K562 (cell line): ENCODE data around the gene P2RY11. TPM values are rescaled to one million over a fixed set of nuclear protein-coding genes. Genes with fewer than 3 reads are reported as not detected.

Experiments used
- ATAC-seq: fragments of 200-7000 bp; cut with Tn5 transposase; 3 replicates; pipeline ENCODE4 v1.9.1; 2020; ENCODE audit warnings: moderate library complexity
- BruUV-seq: library from RNA; stranded (reverse); fragments of 400-500 nt; replicated peaks from 2 replicates; lab custom pipeline; 2021; lab: Mats Ljungman, UMichigan
- CTCF ChIA-PET: fragments of 300-600 bp; formaldehyde crosslinking; extraction: SDS; loops from one replicate; lab custom pipeline; 2021; ENCODE audit warnings: low intra/inter-chr PET ratio; lab: Yijun Ruan, JAX
- POLR2A ChIA-PET: fragments of 300-600, 350-650 bp; sonication (Branson Sonifier 250); formaldehyde crosslinking; extraction: SDS; loops from one replicate; lab custom pipeline; 2021; ENCODE audit warnings: antibody characterized with exemption, inconsistent platforms; lab: Yijun Ruan, JAX
- DNase-seq, 4 experiments: peaks; one replicate each; pipeline versions ENCODE4 v3.0.0 to v3.0.0-alpha.2; 2011 to 2018; ENCODE audit warnings: low spot score in 3 of 4, mixed read lengths in 3 of 4; ENCODE audit errors: extremely low read depth in 1 of 4
- FAIRE-seq: peaks from 2 replicates; lab custom pipeline; 2011; peaks lifted over from hg19 to GRCh38; lab: Jason Lieb, UNC
- H2AFZ ChIP-seq: 2 replicates; pipeline ENCODE4 v1.6.0; 2011; ENCODE audit warnings: low read depth, low read length, control low read depth, inconsistent platforms
- H3K27ac ChIP-seq: fragments of 200-600 bp; 3 replicates; pipeline ENCODE4 v1.8.0; 2011; ENCODE audit warnings: low read depth, mild to moderate bottlenecking, control low read depth, inconsistent platforms, low read length, moderate library complexity, mixed read lengths; ENCODE audit errors: extremely low read depth
- H3K27me3 ChIP-seq, 2 experiments: fragments of 300-600 bp in 1 of 2; 2 replicates in 1 of 2; 3 replicates in 1 of 2; pipeline versions ENCODE4 v1.6.0 to v1.8.0; 2011; ENCODE audit warnings: inconsistent platforms in 2 of 2, low read length in 2 of 2, mild to moderate bottlenecking in 1 of 2, mixed read lengths in 1 of 2, moderate library complexity in 1 of 2; ENCODE audit not compliant: control insufficient read depth in 2 of 2, insufficient read depth in 2 of 2
- H3K36me3 ChIP-seq: fragments of 300-600 bp; 3 replicates; pipeline ENCODE4 v1.8.0; 2011; ENCODE audit warnings: mild to moderate bottlenecking, low read length, inconsistent platforms; ENCODE audit not compliant: control insufficient read depth, insufficient read depth
- H3K4me1 ChIP-seq, 2 experiments: fragments of 200-600 bp in 1 of 2; replicated peaks in 1 of 2; 2 replicates in 1 of 2; 3 replicates in 1 of 2; pipeline versions ENCODE4 v1.5.1 to v1.8.0; 2011; ENCODE audit warnings: inconsistent platforms in 2 of 2, low read length in 2 of 2, mild to moderate bottlenecking in 1 of 2, mixed read lengths in 1 of 2, moderate library complexity in 1 of 2; ENCODE audit not compliant: control insufficient read depth in 2 of 2, insufficient read depth in 2 of 2
- H3K4me2 ChIP-seq: 2 replicates; pipeline ENCODE4 v1.6.1; 2011; ENCODE audit warnings: low read length, control low read depth, inconsistent platforms, mixed read lengths; ENCODE audit not compliant: insufficient read depth
- H3K4me3 ChIP-seq: fragments of 200-600 bp; sonication (generic), shearing (Covaris generic); 2 replicates; pipeline ENCODE4 v1.5.1; 2016; ENCODE audit warnings: control low read depth, inconsistent platforms
- H3K79me2 ChIP-seq: fragments of 200-600 bp; 3 replicates; pipeline ENCODE4 v1.8.0; 2011; ENCODE audit warnings: low read length, inconsistent platforms; ENCODE audit not compliant: control insufficient read depth, insufficient read depth
- H3K9ac ChIP-seq, 2 experiments: 2 replicates each; pipeline versions ENCODE4 v1.6.0 to v1.6.1; 2011; ENCODE audit warnings: low read depth in 2 of 2, low read length in 2 of 2, control low read depth in 1 of 2, inconsistent platforms in 1 of 2, mild to moderate bottlenecking in 1 of 2, mixed read lengths in 1 of 2; ENCODE audit not compliant: insufficient read depth in 1 of 2
- H3K9me1 ChIP-seq: one replicate; pipeline ENCODE4 v1.6.0; 2011; ENCODE audit warnings: inconsistent platforms, mild to moderate bottlenecking, low read length, moderate library complexity; ENCODE audit not compliant: control insufficient read depth, insufficient read depth
- H3K9me3 ChIP-seq: replicated peaks from 2 replicates; pipeline ENCODE4 v1.5.1; 2011; ENCODE audit warnings: low read depth, low read length, inconsistent platforms; ENCODE audit not compliant: control insufficient read depth, insufficient read depth
- H4K20me1 ChIP-seq: replicated peaks from 2 replicates; pipeline ENCODE4 v1.6.1; 2011; ENCODE audit warnings: low read length, inconsistent platforms, mixed read lengths; ENCODE audit not compliant: control insufficient read depth, insufficient read depth
- SP2 ChIP-seq: IDR thresholded peaks from 2 replicates; pipeline ENCODE4 v1.6.1; 2011; ENCODE audit warnings: mild to moderate bottlenecking, low read depth, low read length, moderate library complexity; ENCODE audit not compliant: poor library complexity, severe bottlenecking; ENCODE audit errors: extremely low read depth
- ZBTB33 ChIP-seq: sonication (generic); formaldehyde crosslinking; IDR thresholded peaks from 2 replicates; pipeline ENCODE4 v1.8.1; 2023; ENCODE audit warnings: mild to moderate bottlenecking, missing genetic modification reagents
- WGBS: fragments of 100-300 bp; shearing (Covaris generic); methylation state at CpG from one replicate; pipeline ENCODE4 v1.1.6; 2016; ENCODE audit warnings: low coverage, mixed read lengths; ENCODE audit not compliant: insufficient coverage; ENCODE audit errors: missing lambda C conversion rate; 5-methylcytosine and 5-hydroxymethylcytosine counted together
- in situ Hi-C: fragments of 300-500 bp; cut with MboI; formaldehyde crosslinking; loops from 4 replicates; pipeline ENCODE4 v1.15.0; 2018; ENCODE audit warnings: inconsistent platforms, mixed read lengths
- intact Hi-C: fragments of 100-400 bp; cut with micrococcal nuclease; formaldehyde crosslinking; loops from 2 replicates; pipeline ENCODE4 v1.14.2; 2022
- polyA plus RNA-seq, 8 experiments: library from polyadenylated mRNA; depleted of rRNA in 4 of 8; stranded (reverse) in 5 of 8; unstranded in 3 of 8; fragments of >200 nt; fragmentation: Nextera tagmentation in 2 of 8; fragmentation: Illumina TruSeq in 1 of 8; extraction: Ambion mirVana in 2 of 8; extraction: Trizol in 1 of 8; gene quantifications; 2 replicates each; pipeline versions ENCODE4 v1.2.1 to v1.2.3, GENCODE V29; 2011 to 2014; ENCODE audit warnings: inconsistent platforms in 1 of 8, missing spikeins in 1 of 8
- total RNA-seq, 7 experiments: library from RNA; depleted of rRNA in 6 of 7; stranded (reverse); fragments of >200 nt in 6 of 7; fragmentation: Illumina TruSeq in 2 of 7; extraction: Trizol in 2 of 7; gene quantifications; 2 replicates each; pipeline versions ENCODE4 v1.2.1 to v1.2.3, GENCODE V29; 2011 to 2021; ENCODE audit warnings: low replicate concordance in 1 of 7

P2RY11 gene
- total and polyA plus RNA-seq, 9 of the 15 experiments (the other 6 are each of a cell fraction or from before 2014, with no cell fraction given): 0.03 to 10.1 (median 1.5) TPM

- no peak overlapping the region for H3K9ac ChIP-seq
Measured at GRCh38 chr19:10139952-10140351, 28.5 kb downstream of the P2RY11 start.

More at GRCh38 chr19:10139952-10140351, 28.5 kb downstream of the P2RY11 start:
- no peak overlapping the region for H3K4me2 ChIP-seq
- in situ Hi-C loops (no loop called here), intact Hi-C loops (no loop called here)
- no peak for ATAC-seq
- no peak for DNase-seq
- H3K79me2 ChIP-seq: no peaks in the 10 kb centered on the region
- no peaks in the 10 kb centered on the region for H3K9me1 ChIP-seq
- H3K4me1 ChIP-seq: 0 out of 5 replicates have a peak, but pooled peaks cover 0 to 12% of the 10 kb centered on the region in 2 experiments
- TF ChIP-seq SP2 (no peak), ZBTB33 (peak; percentile 47; the same call in 1 of the 2 replicates)
- POLR2A ChIA-PET: interaction anchor here (0.6 to 1.5 kb wide), 4 partner anchors 11 to 130 kb away, joined by 3 read pairs; no protein-coding TSS in a partner anchor
- no peak for FAIRE-seq
- WGBS: 91% methylated on average over 12 of the region's 23 CpGs
- H3K27me3 ChIP-seq: no peaks in the 10 kb centered on the region
- H2AFZ ChIP-seq: no peak overlapping the region
- H3K36me3 ChIP-seq: peaks cover 98% of the 10 kb centered on the region
- no peak overlapping the region for H3K4me3 ChIP-seq
- CTCF ChIA-PET: no interaction called here
- no peaks in the 10 kb centered on the region for H3K9me3 ChIP-seq
- BruUV-seq: no TSS peak
- H3K27ac ChIP-seq: no peak overlapping the region
- H4K20me1 ChIP-seq: 0 out of 2 replicates have a peak, but pooled peaks cover 5% of the 10 kb centered on the region
